HG03575 (cell line): ENCODE measurements around the gene MYCN.
"Not testable (repeated sequence)": the region's sequence is repeated elsewhere in the genome, so short reads cannot be mapped to it uniquely, and the experiment has no call there.

Experiments used
- ATAC-seq: cut with Tn5 transposase; IDR thresholded peaks from one replicate; pipeline ENCODE4 v1.9.1; 2021; ENCODE audit not compliant: unreplicated experiment, insufficient number of reproducible peaks, low FRiP score; ENCODE audit errors: extremely low read depth

Gene MYCN

GRCh38 chr2:15953891-15954680, 13.7 kb downstream of the MYCN start:
- no peak for ATAC-seq

GRCh38 chr2:15954761-15955160, 14.4 kb downstream of the MYCN start:
- ATAC-seq = no peak

DNA sequence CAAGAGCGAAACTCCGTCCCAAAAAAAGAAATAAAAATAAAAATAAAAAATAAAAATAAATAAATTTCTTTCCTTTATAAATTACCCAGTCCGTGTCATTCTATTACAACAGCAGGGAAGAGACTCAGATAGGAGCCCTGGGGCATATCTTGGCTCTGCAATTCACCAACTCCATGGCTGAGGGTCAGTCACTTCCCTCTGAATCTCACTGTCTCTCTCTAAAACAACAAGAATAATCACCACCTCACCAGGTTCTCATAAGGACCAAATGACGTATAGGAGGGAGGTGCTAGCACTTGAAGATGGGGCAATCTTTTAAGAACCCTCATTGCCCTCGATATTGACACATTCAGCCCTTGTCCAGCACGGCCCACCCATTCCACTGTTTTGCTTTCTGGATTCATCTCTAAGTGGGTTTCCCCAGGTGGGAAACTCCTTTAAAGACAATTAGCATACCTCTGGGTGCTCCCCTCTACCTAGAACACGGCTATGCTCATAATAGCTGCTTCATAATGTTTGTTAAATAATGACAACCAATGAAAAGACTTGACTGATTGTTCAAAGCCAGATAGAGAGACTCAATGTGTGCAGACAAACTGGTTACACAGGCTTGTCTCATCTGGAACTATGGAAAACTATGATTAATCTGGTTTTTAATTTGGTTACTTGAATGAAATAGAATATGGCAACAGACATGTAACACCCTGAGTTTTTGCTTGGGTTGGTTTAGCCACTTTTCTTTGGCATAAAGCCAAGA, 15.1 kb downstream of the MYCN start:
- ATAC-seq = no peak

GRCh38 chr2:15956230-15956629, 15.9 kb downstream of the MYCN start:
- ATAC-seq = no peak

GRCh38 chr2:15956751-15957736, 16.7 kb downstream of the MYCN start:
- ATAC-seq = no peak

DNA sequence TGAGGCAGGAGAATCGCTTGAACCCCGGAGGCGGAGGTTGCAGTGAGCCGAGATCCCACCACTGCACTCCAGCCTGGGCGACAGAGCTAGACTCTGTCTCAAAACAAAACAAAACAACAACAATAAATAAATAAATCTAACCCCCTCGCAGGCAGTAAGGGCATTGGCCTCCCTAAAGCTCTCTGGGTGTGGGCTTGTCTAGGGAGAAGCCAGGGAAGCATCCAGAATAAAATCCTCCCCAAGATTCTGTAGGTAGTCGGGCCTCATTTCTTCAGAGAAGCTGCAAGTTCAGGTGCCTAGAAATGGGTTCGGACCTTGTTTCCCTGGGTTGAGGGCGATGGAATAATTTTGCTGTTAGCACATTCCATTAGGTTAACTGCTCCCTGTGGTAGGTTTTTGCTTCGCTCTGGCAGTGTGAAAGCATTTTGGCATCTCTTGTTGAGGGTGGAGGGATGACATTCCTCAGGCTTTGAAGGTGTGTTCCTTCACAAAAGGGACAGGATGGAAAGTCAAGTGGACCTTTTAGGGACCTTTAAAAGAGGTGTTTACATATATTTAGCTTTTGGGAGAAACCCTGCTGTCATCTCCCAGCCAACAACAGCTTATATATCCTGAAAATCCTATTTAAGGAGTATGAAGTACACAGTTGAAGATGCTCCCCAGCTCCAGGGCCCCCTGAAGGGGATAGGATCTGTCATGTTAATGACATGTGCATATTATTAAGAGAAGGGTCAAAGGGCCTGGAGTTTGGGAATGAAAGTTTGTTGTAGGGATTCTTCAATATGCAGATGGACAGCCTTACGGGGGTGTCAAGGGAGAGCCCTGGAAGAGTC, 17.7 kb downstream of the MYCN start:
- no peak for ATAC-seq

GRCh38 chr2:15959331-15960153, 19.2 kb downstream of the MYCN start:
- ATAC-seq = no peak

GRCh38 chr2:15960154-15960520, 19.8 kb downstream of the MYCN start:
- not testable (repeated sequence) for ATAC-seq

DNA sequence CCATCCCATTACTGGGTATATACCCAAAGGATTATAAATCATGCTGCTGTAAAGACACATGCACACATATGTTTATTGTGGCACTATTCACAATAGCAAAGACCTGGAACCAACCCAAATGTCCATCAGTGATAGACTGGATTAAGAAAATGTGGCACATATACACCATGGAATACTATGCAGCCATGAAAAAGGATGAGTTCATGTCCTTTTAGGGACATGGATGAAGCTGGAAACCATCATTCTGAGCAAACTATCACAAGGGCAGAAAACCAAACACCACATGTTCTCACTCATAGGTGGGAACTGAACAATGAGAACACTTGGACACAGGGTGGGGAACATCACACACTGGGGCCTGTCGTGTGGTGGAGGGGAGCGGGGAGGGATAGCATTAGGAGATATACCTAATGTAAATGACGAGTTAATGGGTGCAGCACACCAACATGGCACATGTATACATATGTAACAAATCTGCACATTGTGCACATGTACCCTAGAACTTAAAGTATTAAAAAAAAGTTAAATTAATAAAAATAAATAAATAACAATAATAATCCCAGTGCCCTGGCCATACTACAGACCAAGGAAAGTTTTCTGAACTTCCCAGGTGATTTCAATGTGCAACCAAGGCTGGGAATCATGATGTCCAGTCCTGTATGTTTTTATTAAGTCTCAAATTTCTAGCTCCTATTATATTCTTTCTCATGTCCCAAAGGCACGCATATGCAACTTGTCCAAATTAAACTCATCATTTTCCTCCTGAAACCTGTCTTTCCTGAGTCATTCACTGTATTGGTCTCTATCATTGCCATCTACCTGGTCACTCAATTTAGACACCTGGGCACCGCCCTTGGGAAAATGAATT, 23.0 kb downstream of the MYCN start:
- ATAC-seq = not testable (repeated sequence)

DNA sequence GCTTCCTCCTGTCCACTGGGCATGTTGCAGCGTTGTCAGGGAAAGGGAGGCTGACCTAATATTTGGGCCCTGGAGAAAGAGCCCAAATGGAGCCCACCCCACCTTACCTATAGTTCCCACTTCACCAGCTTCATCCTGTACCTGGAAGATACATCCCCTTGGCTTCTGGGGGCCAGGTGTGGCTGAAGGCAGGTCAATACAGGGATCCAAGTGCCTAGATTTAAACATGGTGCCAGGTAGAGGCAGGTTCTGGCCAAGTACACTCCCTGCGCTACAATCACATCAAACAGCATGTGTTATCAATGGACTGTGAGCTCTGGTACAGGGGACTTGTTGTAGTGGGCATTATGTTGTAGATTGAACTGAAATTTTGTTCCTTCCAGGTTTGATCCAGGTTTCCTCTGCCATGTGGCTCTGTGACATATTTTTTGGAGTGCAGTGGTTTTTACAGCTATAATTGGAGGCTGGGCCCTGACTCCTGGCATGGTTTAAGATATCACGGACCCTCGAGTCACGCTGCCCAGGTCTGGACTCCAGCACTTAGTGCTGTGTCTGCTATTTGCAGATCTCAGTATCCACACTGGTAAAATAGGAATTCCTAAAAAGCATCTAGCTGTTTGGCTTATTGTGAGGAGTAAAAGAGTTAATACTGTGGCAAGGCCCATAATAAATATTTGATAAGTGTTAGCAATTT, 23.8 kb downstream of the MYCN start:
- no peak for ATAC-seq

GRCh38 chr2:15964936-15965563, 24.7 kb downstream of the MYCN start:
- ATAC-seq = no peak

DNA sequence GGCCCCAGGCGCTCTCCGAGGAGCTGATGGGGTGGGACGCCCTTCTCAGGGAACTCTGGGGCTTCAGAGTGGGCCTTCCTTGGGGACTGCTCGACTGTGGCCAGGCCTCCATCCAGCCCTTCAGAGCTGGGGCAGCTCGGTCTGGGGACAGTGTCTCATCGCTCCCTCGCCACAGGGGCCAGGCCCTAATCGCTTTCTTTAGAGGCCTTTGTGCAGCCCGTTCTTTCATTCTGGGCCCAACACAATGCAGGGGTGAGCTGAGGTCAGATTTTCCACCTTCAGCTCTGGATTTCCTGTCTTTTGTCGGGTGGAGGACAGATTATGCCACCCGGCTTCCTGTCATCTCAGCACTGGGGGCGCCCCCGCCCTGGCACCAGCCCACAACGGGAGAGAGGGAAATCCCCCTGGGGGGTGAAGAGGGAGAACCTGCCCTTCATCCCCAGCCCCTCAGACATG, 25.2 kb downstream of the MYCN start:
- no peak for ATAC-seq

- ATAC-seq = no peak
Measured at GRCh38 chr2:15967415-15968279, 27.3 kb downstream of the MYCN start.

DNA sequence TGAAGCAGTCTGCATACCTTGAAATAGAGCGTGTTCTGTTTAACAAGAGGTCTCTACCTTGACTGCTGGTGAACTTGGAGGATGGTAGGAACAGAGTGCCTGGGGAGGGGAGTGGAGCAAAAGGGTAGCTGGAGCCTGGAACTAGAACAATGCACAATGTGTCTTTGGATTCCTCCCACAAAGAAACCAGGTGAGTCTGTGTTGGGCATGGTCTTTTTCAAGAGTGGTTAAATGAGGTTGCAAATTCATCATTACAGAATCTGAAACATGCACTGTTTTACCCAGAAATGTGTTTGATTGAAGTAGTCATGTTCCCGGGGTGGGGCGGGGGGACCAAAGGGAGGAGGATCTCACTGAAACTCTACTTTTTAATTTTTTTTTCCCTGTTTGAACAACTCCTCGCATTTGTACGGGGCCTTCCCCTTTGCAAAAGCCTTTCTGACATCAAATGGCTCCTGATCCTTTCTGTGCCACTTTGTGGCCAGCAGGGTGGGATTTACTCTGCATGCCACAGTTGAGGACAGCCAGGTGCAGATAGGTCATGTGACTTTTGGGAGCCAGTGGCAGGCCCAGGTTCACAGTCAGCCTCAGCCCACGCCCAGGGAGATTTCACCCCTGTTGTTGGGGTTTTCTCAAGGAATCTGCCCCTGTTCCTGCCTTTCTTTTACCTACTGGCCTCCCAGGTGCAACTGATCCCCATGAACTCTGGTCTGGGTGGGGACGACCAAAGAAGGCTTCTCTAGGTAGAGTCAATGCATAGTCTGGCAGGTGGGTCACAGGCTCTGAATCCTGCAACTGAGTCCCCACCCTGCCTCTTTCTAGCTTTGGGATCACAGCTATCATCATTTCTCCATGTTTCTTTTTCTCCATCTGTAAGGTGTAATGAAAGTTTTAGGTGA, 28.2 kb downstream of the MYCN start:
- no peak for ATAC-seq
